HG03108 (cell line): ENCODE results near the gene CDH5.

Experiments
- ATAC-seq: cut with Tn5 transposase; IDR thresholded peaks from one replicate; pipeline ENCODE4 v1.9.1; 2021; ENCODE audit warnings: moderate library complexity; ENCODE audit not compliant: unreplicated experiment

The CDH5 gene

DNA sequence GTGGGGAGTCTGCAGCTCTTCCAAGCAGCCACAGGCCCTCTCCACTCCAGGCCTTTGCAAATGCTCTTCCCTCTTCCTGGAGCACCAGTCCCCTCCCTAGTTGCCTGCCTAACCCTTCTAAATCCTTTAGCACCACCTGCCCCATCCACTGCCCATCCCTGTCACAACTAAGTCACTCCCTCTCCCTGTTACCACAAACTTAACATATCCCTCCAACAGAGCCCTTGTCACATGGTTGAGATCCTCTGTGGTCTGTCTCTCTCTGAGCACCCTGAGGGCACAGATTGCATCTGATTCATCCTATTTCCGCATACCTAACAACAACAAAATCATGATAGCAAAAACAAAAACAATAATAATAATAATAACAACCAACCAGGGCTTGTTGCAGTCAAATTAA, 49.6 kb downstream of the CDH5 start:
- ATAC-seq: no peak

DNA sequence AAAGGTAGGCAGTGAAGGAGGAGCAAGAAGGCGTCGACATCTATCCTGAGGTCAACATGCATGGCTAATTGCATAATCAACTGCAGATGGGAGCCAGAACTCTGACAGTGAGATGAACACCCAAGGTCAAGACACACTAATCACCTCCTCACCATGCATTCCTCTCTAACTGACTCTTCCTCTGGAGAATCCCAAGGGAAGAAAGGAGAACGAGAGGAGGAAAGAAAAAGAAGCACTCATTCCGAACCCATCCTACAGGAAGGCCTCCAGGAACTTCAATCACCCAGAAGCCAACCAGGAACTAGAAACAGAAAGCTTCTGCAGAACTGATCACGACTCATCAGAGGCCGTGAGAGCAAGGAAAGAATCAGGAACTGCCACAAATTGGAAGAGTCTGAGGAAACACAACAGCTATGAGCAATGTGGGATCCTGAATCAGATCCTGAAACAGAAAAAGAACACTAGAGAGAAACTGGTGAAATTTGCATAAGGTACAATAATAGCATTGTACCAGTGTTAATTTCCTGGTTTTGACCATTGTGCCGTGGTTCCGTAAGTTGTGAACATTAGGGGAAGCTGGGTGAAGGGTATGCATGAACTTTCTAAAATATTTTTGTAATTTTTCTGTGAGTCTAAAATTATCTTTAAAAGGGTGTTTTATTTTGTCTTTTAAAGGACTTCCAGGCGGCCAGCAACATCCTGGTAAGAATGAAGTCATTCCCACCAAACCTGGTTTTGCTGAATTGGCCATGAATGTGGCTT, 50.6 kb downstream of the CDH5 start:
- ATAC-seq: no peak

DNA sequence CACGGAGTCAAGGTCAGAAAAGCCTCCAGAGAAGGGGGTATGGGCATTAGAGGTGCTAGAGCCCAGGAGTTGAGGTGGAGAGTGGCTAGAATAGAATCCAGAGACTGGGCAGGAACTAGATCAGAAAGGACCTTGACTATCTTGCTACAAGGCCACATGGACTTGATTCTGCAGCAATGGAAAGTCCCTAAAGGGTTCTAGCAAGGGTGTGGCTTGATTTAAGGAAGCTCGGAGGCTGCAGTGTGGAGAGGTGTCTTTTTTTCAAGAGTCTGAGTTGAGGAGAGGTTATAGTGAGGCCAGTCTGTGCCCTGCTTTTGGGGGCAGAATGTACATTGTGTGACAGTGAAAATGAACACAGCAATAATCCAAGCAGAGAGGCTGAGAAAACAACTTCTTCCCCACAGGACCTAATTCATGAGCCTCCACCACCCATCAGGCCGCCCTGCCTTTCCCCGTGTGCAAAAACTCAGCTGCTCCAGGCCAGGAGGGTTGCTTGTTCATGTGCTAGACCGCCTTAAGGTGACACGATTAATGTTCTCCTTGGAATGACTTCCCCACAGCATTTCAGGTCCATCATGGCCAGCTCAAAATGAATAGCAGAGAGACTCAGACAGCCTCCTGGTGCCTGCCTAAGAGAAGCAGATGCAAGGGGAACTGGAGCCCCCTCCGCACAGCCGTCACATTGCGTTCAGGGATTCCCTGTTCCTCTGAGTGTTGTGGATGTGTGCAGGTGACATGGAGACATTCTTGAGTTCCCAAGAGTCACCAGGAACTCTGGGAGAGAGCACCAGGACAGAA, 51.9 kb downstream of the CDH5 start:
- ATAC-seq: no peak

DNA sequence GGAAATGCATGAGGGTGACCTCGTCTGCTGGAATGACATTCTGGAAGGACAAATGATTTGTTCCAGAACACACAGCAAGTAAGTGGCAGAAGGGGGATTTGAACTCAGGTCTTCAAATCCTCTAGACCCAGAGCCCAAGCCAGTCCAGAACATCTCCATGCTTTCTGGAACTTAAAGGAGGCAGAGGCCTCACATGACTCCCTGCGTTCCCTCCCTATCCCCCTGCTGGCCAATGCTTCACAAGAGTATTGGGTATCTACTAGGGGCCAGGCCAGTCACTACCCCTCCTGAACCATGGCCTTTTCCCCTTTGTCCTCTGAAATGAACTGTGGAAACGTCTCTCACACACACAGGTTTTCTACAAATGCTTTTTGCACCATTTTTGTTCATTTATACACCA, 53.0 kb downstream of the CDH5 start:
- no peak for ATAC-seq

DNA sequence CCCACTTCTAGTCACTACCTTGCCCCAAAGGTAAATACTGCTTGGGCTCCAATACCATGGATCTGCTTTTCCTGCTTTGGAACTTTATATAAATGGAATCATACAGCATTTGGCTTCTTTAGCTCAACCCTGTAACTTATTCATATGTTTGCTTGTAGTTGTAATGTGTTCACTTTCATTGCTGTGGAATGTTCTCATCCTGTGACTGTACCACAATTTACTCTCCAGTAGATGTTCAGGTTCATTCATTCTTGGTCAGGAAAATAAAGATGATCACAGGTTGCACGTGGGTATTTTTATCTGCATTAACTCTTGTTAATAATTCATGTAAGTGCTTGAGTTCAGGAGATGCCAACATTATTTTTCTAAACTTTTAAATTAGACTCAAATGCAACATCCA, 53.9 kb downstream of the CDH5 start:
- no peak for ATAC-seq

DNA sequence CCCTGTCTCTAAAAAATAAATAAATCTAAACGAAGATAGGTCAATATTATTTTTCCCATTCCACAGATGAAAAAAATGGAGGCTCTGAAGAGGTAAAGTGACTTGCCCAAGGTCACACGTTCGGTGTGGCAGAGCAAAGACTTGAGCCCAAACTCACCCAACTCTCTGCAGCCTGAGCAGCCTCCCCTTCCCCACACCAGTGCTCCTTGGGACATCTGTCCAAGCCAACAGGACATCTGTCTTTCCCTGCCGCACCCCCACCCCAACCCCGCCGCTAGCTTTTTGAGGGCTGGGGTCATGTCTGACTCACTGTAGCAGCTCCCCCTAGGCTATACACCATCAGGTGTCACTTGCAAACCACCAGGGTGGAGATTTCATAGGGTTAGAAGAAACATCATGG, 55.4 kb downstream of the CDH5 start:
- ATAC-seq: no peak

DNA sequence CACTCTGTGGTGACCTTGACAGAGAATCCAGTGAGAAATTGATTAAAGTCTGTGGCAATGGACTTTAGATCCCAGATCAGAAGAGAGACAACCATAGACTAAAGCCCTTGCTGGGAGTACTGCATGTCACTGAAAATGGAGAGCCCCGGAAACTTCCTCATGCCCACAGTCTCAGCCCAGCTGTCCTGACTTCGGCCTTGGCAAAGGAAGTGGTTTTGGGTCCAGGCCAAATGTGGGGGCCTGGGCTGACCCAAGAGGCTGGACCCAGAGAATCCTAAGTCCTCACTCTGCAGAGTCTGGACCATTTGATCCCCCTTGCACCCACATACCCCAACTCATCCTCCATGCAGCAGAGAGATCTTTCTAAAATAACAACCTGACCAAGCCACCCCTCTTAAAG, 55.9 kb downstream of the CDH5 start:
- ATAC-seq: no peak

DNA sequence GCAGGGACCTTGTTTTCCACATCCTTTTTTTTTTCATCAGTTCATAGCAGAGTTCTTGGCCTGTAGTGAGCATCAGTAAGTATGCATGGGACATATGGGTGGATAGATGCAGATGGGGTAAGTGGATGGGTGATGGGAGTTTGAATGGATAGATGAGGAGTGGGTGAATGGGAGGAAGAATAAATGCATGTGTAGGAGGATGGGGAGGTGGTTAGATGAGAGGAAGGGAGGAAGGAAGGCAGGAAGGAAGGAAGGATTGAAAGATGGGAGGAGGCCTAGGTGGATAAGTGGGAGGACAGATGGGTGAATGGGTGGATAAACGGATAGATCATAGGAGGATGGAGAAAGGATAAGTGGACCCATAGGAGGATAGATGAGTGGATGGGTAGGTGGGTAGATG, 56.7 kb downstream of the CDH5 start:
- no peak for ATAC-seq

DNA sequence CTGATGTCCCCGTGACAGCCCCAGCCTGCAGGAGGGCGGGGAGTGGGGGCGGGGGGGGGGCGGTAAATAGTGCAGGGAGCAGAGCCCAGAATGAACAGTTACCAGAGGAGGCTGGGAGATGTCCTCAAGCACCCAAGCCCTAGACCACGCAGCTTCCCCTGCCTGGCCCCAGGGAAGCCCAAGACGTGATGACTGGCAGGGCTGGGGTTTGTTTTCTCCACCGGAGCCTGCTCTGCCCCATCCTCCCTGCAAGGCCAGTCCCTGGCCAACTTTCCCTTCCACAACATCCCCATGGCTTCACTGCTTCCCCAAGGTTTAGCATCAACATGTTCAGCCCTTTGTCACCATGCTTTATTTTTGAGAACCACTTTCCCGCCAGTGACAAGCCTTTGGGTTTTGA, 59.2 kb downstream of the CDH5 start:
- ATAC-seq: no peak

DNA sequence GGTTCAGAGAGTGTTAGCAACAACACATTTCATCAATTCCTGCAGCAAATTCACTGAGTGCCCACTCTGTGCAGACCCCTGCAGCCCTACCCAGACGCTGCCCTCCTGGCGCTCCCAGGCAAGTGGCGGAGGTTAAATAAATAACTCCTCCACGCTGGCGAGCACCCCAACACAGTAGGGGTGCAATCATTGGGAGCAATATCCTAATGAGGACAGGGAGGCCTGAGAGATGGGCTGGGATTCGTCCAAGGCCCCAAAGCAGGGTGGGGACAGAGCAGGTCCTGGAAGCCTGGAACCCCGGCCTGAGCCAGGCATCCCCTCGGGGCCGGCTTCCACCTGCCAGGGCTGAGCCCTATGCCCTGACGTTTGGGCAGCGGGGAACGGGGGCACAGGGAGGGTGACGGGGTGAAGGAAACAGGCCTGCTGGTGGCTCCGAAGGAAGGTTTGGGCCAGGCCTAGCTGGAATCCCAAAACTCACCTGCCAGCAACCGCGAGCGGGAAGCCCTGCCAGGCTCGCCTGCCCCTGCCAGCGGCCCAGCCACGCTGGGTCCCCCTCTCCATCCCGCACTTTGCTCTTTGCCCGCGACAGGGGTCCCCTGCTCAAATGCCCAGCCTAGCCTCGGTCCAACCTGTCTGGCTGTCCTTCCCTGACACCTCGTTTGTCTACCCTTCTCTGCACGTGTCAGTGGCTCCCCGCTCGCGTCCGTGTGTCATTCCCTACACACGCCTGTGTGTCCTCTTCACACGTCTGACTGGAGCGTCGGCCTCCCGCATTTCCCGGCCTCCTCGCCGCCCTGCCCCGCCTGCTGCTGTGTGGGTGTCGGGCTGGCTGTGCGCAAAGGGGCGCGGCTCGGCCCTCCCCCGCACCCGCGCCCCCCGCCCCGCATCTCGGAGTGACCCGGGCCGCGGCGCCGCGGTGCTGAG, 59.9 kb downstream of the CDH5 start:
- no peak for ATAC-seq

DNA sequence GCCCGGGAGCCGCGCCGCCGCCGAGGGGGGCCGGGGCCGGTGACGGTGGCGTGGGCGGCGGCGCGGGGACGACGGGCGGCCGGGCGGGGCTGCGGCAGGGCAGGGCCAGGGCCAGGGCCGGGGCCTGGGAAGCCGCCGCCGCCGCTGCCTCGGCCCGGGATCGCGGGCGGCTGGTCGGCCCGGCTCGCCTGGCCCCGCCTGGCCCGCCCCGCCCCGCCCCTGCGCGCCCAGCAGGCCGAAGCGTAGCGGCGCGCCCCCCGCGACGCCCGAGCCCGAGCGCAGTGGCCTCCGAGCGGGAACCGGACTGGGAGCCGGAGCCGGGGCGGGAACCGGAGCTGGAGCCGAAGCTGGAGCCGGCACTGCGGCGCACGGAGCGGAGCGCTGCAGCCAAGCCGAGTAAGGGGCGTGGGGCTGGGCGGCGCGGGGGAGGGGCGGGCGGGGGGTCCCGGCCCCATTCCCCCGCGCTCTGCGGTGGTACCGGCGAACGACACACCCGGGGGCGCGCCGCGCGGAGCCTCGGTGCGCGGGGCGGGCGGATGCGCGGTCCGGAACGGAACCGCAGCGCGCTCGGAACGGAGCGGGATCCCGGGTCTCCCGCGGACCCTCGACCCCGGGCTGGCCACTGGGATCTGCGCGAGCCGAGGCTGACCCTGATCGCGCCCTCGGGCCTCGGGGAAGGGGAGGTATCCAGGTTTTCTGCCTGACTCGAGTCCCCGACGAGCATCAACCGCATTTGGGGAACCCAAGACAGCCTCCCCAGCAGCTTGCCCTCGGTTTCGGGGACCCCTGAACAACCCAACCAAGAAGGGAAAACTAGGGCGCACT, 60.8 kb downstream of the CDH5 start, which contains the start of gene BEAN1:
Gene BEAN1, plus strand, starts transcription at position 260 of the 825 bp plus-strand sequence. CDS start 10,382 bp downstream, outside the sequence.
- ATAC-seq: no peak

DNA sequence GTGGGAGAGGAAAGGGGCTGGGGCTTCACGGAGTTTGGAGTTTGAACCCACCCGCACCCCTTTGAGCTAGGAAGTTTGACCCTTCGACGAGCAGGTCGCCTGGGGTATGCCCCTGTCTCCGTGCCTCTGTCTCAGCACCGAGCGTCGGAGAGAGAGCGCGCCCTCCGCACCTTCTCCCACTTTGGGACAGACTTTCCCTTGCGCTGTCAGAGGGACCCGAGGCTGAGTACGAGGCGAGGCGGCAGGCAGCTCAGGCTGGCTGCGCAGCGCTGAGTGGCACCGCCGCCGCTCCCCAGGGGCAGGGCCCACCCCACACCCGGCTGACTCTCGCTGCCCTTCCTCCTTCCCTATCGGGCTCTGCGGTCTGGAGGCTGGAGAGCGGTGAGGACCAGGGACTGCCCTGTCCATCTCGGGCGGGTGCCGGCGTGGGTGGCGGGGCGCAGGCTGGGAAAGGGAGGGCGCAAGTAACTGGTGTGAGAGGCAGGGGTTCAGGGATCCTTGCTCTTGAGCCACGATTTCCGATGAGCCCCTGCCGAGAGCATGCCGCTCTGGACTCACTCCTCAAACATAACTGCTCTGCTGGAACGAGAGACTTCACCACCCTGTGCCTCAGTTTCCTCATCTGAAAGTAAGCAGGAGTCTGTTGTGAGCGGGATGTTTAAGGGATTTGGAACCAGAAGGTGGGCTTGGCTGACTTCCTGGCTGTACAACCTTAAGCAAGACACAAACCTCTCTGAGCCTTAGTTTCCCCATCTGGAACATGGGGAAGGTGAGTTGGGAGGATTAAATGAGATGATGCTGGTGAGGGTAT, 61.6 kb downstream of the CDH5 start:
- no peak for ATAC-seq

DNA sequence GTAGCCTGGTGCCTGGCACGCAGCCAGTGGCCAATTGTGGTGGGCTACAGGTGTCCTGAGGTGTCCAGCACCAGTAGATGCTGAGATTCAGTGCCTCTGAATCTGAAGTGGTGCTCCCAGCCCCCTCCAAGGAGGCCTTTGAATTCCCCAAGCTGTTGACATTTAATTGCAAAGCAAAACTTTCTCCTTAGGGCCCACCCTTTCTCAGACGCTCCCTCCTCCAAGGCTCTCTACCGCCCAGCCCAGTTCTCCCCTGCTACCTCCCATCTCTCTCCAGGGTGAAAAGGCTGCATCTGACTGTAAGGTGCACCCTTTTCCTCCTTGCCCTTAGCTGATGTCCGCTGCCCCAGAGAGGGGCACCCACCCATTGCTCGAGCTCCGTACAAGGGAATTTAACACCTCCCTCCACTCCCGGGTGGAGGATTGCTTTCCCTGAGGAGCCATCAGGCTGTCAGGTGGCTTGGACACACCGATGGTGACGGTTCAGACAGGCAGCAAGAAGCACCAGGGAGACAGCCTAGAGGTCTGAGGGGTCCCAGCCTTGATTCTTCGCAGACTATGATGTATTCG, 62.3 kb downstream of the CDH5 start:
- ATAC-seq: no peak

DNA sequence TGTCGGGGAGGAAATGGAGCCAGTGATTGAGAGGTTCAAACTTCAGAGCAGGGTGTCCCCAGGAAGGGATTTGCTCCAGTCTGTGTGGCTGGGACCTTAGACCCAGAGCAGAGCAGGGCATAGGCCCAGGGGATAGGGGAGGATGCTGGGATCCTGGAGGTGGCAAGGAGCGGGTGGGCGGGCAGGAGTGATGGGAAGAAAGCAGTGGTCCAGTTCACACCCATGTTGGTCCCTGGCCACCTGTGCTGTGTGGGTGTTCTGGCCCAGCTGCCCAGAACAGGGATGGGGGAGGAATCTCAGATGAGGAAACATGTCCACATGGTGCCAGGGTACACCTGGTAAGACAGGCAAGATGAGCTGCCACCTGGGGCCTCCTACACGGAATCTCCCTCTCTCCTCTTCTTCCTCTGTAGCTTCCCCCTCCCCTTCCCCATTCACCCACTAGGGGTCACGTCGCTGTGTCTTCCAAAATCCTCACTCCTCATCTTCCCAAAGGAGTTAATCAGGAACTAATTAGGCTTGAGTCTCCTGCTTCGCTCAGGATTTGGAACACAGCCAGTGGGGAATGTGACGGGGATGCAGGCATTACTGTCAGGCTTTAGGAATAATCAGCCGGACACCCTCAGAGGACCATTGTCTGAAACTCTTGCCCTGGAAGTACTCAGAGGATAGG, 62.9 kb downstream of the CDH5 start:
- no peak for ATAC-seq

DNA sequence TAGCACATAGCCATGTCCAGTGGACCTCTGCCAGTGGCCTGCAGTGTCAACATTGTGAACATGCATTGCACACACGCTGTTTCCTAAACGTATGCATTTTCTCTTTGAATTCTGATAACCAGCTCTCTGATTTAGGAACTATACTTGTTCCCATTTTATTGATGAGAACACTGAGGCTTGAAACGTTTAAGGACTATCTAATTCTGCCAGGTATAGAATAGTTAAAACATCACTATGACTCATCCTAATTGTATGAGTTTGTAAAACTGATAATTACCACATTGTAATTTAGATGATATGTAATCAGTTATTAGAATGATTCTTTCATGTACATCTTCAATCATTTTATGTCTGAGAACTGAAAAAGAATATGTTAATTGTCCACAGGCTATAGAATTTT, 63.7 kb downstream of the CDH5 start:
- no peak for ATAC-seq

DNA sequence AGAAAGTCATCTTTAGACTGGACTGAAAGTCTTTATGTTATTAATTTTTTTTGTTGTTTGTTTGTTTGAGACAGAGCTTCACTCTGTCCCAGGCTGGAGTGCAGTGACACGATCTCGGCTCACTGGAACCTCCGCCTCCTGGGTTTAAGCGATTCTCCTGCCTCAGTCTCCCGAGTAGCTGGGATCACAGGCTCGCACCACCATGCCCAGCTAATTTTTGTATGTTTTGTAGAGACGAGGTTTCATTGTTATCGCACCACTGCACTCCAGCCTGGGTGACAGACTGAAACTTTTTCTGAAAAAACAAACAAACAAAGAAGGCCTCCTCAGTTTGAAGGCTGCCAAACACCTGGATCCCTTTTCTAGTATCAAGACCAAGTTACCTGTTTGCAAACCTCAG, 65.3 kb downstream of the CDH5 start:
- ATAC-seq: no peak

DNA sequence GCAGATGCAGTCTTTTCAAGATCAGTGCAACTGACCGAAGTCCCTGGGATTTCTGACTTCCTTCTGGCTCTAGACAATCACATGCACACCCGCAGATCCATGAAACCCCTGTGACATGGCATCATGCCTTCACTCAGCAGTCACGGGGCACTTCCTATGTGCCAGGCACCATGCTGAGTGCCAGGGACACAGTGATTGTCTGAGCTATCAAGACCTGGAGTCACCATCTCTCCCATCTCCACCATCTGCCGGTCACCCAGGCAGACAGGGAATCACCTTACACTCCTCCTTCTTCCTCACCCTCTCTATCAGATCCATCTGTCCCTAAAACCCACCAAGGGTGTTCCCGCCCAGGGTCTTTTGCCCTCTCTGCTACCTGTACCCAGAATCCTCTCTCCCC, 65.9 kb downstream of the CDH5 start:
- no peak for ATAC-seq

DNA sequence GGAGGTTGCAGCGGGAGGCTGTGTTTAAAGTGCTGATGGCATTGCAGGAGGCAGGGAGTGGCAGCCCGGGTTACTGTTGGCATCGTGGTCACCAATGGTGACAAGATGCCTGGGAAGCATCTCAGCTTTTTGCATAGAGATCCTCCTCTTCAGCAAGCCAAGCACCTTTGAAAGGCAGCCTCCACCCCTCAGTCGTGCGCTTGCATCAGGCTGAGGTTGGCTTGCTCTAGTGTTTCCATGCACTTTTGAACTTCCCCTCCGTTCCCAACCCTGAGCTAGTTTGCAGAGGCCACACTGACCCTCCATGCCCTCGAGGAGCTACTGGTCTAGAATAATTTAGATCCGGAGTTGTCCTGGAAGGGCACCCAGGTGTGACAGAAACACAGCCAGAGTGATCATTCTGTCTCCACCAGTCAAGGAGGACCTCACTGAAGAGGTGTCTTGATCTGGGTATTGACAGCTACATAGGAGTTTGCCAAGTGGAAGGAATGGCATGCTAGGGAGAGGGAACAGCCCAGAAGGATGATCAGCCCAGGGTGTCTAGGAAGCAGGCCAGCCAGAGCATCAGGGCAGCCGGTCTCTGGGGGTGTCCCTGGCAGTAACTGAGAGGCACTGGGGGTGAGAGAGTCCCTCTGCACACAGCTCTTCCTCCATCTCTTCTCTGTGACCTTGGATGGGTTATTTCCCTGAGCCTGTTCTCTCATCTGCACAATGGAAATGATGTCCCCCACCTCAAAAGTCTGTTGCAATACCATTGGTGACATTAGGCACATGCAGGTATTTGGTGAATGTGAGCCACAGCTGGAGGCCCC, 68.3 kb downstream of the CDH5 start:
- no peak for ATAC-seq
